GM18867 (cell line): ENCODE results near the gene MED25.

Experiments used
- ATAC-seq: cut with Tn5 transposase; IDR thresholded peaks from one replicate; pipeline ENCODE4 v1.9.1; 2021; ENCODE audit warnings: mild to moderate bottlenecking, moderate library complexity; ENCODE audit not compliant: unreplicated experiment

Gene MED25

GRCh38 chr19:49839713-49840112, 21.6 kb downstream of the MED25 start:
- no peak for ATAC-seq

GRCh38 chr19:49840321-49840720, 22.2 kb downstream of the MED25 start:
- ATAC-seq: no peak

- ATAC-seq: no peak
Observed at GRCh38 chr19:49840736-49841249, 22.7 kb downstream of the MED25 start.

- no peak for ATAC-seq
Observed at GRCh38 chr19:49843265-49843664, 25.2 kb downstream of the MED25 start.

GRCh38 chr19:49844138-49845095, 26.3 kb downstream of the MED25 start:
- no peak for ATAC-seq

GRCh38 chr19:49845414-49845813, 27.3 kb downstream of the MED25 start:
- ATAC-seq: no peak

GRCh38 chr19:49846408-49846807, 28.3 kb downstream of the MED25 start:
- no peak for ATAC-seq

- no peak for ATAC-seq
Observed at GRCh38 chr19:49847731-49848696, 29.9 kb downstream of the MED25 start.

GRCh38 chr19:49848938-49849337, 30.8 kb downstream of the MED25 start:
- no peak for ATAC-seq

- ATAC-seq: no peak
Observed at GRCh38 chr19:49849433-49850220, 31.5 kb downstream of the MED25 start.

GRCh38 chr19:49850221-49850486, 32.1 kb downstream of the MED25 start:
- ATAC-seq: no peak

- ATAC-seq: peak; percentile 76
Observed at GRCh38 chr19:49850487-49851342, 32.6 kb downstream of the MED25 start, which contains the start of gene PTOV1. TSS of gene PTOV1 (plus strand) at chr19:49851159.

- no peak for ATAC-seq
Observed at GRCh38 chr19:49851456-49852259, 33.6 kb downstream of the MED25 start.

GRCh38 chr19:49852631-49853126, 34.6 kb downstream of the MED25 start:
- no peak for ATAC-seq

- no peak for ATAC-seq
Observed at GRCh38 chr19:49853852-49854377, 35.8 kb downstream of the MED25 start.

- no peak for ATAC-seq
Observed at GRCh38 chr19:49854378-49855263, 36.5 kb downstream of the MED25 start.

GRCh38 chr19:49855277-49855675, 37.2 kb downstream of the MED25 start:
- no peak for ATAC-seq
